Islet precursor cell (in vitro differentiated cells): ENCODE results near the gene PROX1.

ENCODE experiments used
- DNase-seq: peaks from one replicate; pipeline ENCODE4 v3.0.0-alpha.2; 2018

PROX1 gene

GRCh38 chr1:213987927-213988506 lies at the start of gene PROX1:
Gene PROX1, plus strand, starts transcription at chr1:213987973. Its CDS starts 8,563 bp downstream, at chr1:213996536.
- DNase-seq: peak; percentile 97

GRCh38 chr1:213938776-213939175 lies 49.0 kb upstream of the PROX1 start:
- DNase-seq: no peak

GRCh38 chr1:213939888-213940287 lies 47.9 kb upstream of the PROX1 start:
- DNase-seq: no peak

- no peak for DNase-seq
Observed at GRCh38 chr1:213940947-213941346, 46.8 kb upstream of the PROX1 start.

GRCh38 chr1:213942061-213942460 lies 45.7 kb upstream of the PROX1 start:
- DNase-seq: no peak

- no peak for DNase-seq
Observed at GRCh38 chr1:213947200-213947801, 40.5 kb upstream of the PROX1 start.

GRCh38 chr1:213951876-213952275 lies 35.9 kb upstream of the PROX1 start:
- DNase-seq: no peak

GRCh38 chr1:213953806-213954205 lies 34.0 kb upstream of the PROX1 start:
- no peak for DNase-seq

- no peak for DNase-seq
Observed at GRCh38 chr1:213956295-213956770, 31.4 kb upstream of the PROX1 start.

GRCh38 chr1:213958346-213958745 lies 29.4 kb upstream of the PROX1 start:
- DNase-seq: no peak

GRCh38 chr1:213960963-213961362 lies 26.8 kb upstream of the PROX1 start:
- DNase-seq: no peak

GRCh38 chr1:213962508-213962907 lies 25.3 kb upstream of the PROX1 start:
- DNase-seq: no peak

- no peak for DNase-seq
Observed at GRCh38 chr1:213966122-213966521, 21.7 kb upstream of the PROX1 start.

- DNase-seq: no peak
Observed at GRCh38 chr1:213968146-213968825, 19.5 kb upstream of the PROX1 start.

- no peak for DNase-seq
Observed at GRCh38 chr1:213969958-213970555, 17.7 kb upstream of the PROX1 start.

GRCh38 chr1:213972141-213972540 lies 15.6 kb upstream of the PROX1 start:
- DNase-seq: no peak

- peak; percentile 67 for DNase-seq
Observed at GRCh38 chr1:213973129-213973528, 14.6 kb upstream of the PROX1 start.

- no peak for DNase-seq
Observed at GRCh38 chr1:213976665-213977485, 10.9 kb upstream of the PROX1 start.

GRCh38 chr1:213977486-213977842 lies 10.3 kb upstream of the PROX1 start:
- no peak for DNase-seq

GRCh38 chr1:213977909-213978308 lies 9.9 kb upstream of the PROX1 start:
- no peak for DNase-seq

- DNase-seq: peak; percentile 69
Observed at GRCh38 chr1:213979751-213980586, 7.8 kb upstream of the PROX1 start.

- no peak for DNase-seq
Observed at GRCh38 chr1:213980906-213981305, 6.9 kb upstream of the PROX1 start.
